IMR-90 (cell line): ENCODE results near the gene ADAMTSL1. TPM values are rescaled to one million over a fixed set of nuclear protein-coding genes. Genes with fewer than 3 reads are reported as not detected.

ENCODE experiments used
- ATAC-seq: fragments of 200-7000 bp; cut with Tn5 transposase; 2 replicates; pipeline ENCODE4 v1.9.1; 2020; ENCODE audit warnings: low read depth, mild to moderate bottlenecking, moderate library complexity
- BruUV-seq: library from RNA; stranded (reverse); fragments of 400-500 nt; replicated peaks from 2 replicates; lab custom pipeline; 2021; lab: Mats Ljungman, UMichigan
- CTCF ChIA-PET: fragments of 300-600 bp; formaldehyde crosslinking; extraction: SDS; loops from one replicate; lab custom pipeline; 2021; ENCODE audit warnings: antibody characterized with exemption; lab: Yijun Ruan, JAX
- POLR2A ChIA-PET: fragments of 300-600 bp; sonication (Branson Sonifier 250); formaldehyde crosslinking; loops from one replicate; lab custom pipeline; 2022; ENCODE audit warnings: antibody characterized with exemption; ENCODE audit not compliant: unreplicated experiment; lab: Charles Lee
- DNase-seq: peaks from one replicate; pipeline ENCODE4 v3.0.0; 2013
- H2AFZ ChIP-seq: replicated peaks from 2 replicates; pipeline ENCODE3; 2013; ENCODE audit warnings: low read length, mild to moderate bottlenecking; ENCODE audit not compliant: poor library complexity
- H2AK5ac ChIP-seq: 2 replicates; pipeline ENCODE4 v1.6.1; 2013; ENCODE audit warnings: low read depth, low read length, inconsistent platforms
- H2AK9ac ChIP-seq: replicated peaks from 2 replicates; pipeline ENCODE3; 2013; ENCODE audit warnings: mild to moderate bottlenecking, low read depth, low read length, moderate library complexity; ENCODE audit not compliant: poor library complexity
- H2BK120ac ChIP-seq: 2 replicates; pipeline ENCODE4 v1.6.1; 2013; ENCODE audit warnings: low read depth, low read length, inconsistent platforms
- H2BK15ac ChIP-seq: 3 replicates; pipeline ENCODE4 v1.6.1; 2013; ENCODE audit warnings: low read depth, low read length, inconsistent platforms
- H2BK20ac ChIP-seq: 2 replicates; pipeline ENCODE4 v1.6.1; 2013; ENCODE audit warnings: low read depth, mild to moderate bottlenecking, inconsistent platforms, low read length, moderate library complexity
- H2BK5ac ChIP-seq: 2 replicates; pipeline ENCODE4 v1.6.1; 2013; ENCODE audit warnings: mild to moderate bottlenecking, low read depth, low read length, inconsistent platforms; ENCODE audit not compliant: poor library complexity, severe bottlenecking
- H3K14ac ChIP-seq: replicated peaks from 2 replicates; pipeline ENCODE4 v1.6.1; 2013; ENCODE audit warnings: low read depth, low read length, inconsistent platforms
- H3K18ac ChIP-seq: 2 replicates; pipeline ENCODE4 v1.6.1; 2013; ENCODE audit warnings: low read depth, low read length, control low read depth
- H3K23ac ChIP-seq: 2 replicates; pipeline ENCODE4 v1.6.1; 2013; ENCODE audit warnings: low read depth, low read length, inconsistent platforms
- H3K27ac ChIP-seq: 2 replicates; pipeline ENCODE4 v1.5.1; 2013; ENCODE audit warnings: mild to moderate bottlenecking, control low read depth, low read length; ENCODE audit not compliant: insufficient read depth
- H3K27me3 ChIP-seq: 2 replicates; pipeline ENCODE4 v1.6.1; 2013; ENCODE audit warnings: low read length; ENCODE audit not compliant: control insufficient read depth, insufficient read depth
- H3K36me3 ChIP-seq: 2 replicates; pipeline ENCODE4 v1.6.1; 2013; ENCODE audit warnings: low read length, mixed read lengths; ENCODE audit not compliant: control insufficient read depth, insufficient read depth
- H3K4ac ChIP-seq: 2 replicates; pipeline ENCODE4 v1.6.1; 2013; ENCODE audit warnings: low read depth, low read length, inconsistent platforms
- H3K4me1 ChIP-seq: 2 replicates; pipeline ENCODE4 v1.6.1; 2013; ENCODE audit warnings: low read length, mixed read lengths; ENCODE audit not compliant: control insufficient read depth, insufficient read depth
- H3K4me2 ChIP-seq: 2 replicates; pipeline ENCODE4 v1.6.1; 2013; ENCODE audit warnings: low read depth, mild to moderate bottlenecking, control low read depth, low read length, moderate library complexity
- H3K4me3 ChIP-seq: 2 replicates; pipeline ENCODE4 v1.5.1; 2013; ENCODE audit warnings: low read depth, mild to moderate bottlenecking, control low read depth, low read length, moderate library complexity; ENCODE audit not compliant: insufficient read depth
- H3K56ac ChIP-seq: 2 replicates; pipeline ENCODE4 v1.6.1; 2013; ENCODE audit warnings: low read length, inconsistent platforms; ENCODE audit not compliant: insufficient read depth; ENCODE audit errors: extremely low read depth
- H3K79me1 ChIP-seq, 2 experiments: 2 replicates each; pipeline ENCODE4 v1.6.1; 2013; ENCODE audit warnings: low read length in 2 of 2, inconsistent platforms in 1 of 2, low read depth in 1 of 2
- H3K9ac ChIP-seq: 2 replicates; pipeline ENCODE4 v1.6.1; 2013; ENCODE audit warnings: low read depth, low read length, control low read depth
- H3K9me1 ChIP-seq: 2 replicates; pipeline ENCODE4 v1.6.1; 2013; ENCODE audit warnings: low read length, inconsistent platforms; ENCODE audit not compliant: insufficient read depth
- H3K9me3 ChIP-seq: 2 replicates; pipeline ENCODE4 v1.6.1; 2013; ENCODE audit warnings: low read length; ENCODE audit not compliant: control insufficient read depth, insufficient read depth
- H4K20me1 ChIP-seq: 2 replicates; pipeline ENCODE4 v1.6.1; 2013; ENCODE audit warnings: low read length, inconsistent platforms; ENCODE audit not compliant: insufficient read depth
- H4K5ac ChIP-seq: 2 replicates; pipeline ENCODE4 v1.6.1; 2013; ENCODE audit warnings: mild to moderate bottlenecking, low read depth, low read length, control low read depth
- H4K8ac ChIP-seq, 2 experiments: 2 replicates each; pipeline ENCODE4 v1.6.1; 2013; ENCODE audit warnings: low read depth in 2 of 2, low read length in 2 of 2, control low read depth in 1 of 2, inconsistent platforms in 1 of 2
- H4K91ac ChIP-seq: 2 replicates; pipeline ENCODE4 v1.6.1; 2013; ENCODE audit warnings: low read depth, low read length, inconsistent platforms; ENCODE audit not compliant: insufficient read depth
- BHLHE40 ChIP-seq: fragments of 150-350 bp; IDR thresholded peaks from 2 replicates; pipeline ENCODE4 v1.6.1; 2016; ENCODE audit warnings: mild to moderate bottlenecking, low read depth, low read length
- CEBPB ChIP-seq: IDR thresholded peaks from 2 replicates; pipeline ENCODE4 v1.6.1; 2012; ENCODE audit warnings: low read depth, low read length, improper control_type of control experiment
- CHD1 ChIP-seq: IDR thresholded peaks from 2 replicates; pipeline ENCODE4 v1.6.1; 2012; ENCODE audit warnings: low read depth, low read length, improper control_type of control experiment
- CTCF ChIP-seq: conservative IDR thresholded peaks from 2 replicates; pipeline ENCODE4 v1.5.1; 2012; ENCODE audit warnings: mild to moderate bottlenecking, low read depth, low read length, improper control_type of control experiment
- ELK1 ChIP-seq: fragments of 150-350 bp; IDR thresholded peaks from 2 replicates; pipeline ENCODE4 v1.6.1; 2016; ENCODE audit warnings: low read depth, mild to moderate bottlenecking, low read length, moderate library complexity, borderline replicate concordance
- FOS ChIP-seq: fragments of 150-350 bp; IDR thresholded peaks from 2 replicates; pipeline ENCODE4 v1.6.1; 2016; ENCODE audit warnings: low read depth, low read length
- MAFK ChIP-seq: IDR thresholded peaks from 2 replicates; pipeline ENCODE4 v1.6.1; 2012; ENCODE audit warnings: low read depth, low read length, improper control_type of control experiment
- MAZ ChIP-seq: IDR thresholded peaks from 2 replicates; pipeline ENCODE4 v1.6.1; 2012; ENCODE audit warnings: low read depth, mild to moderate bottlenecking, low read length, improper control_type of control experiment, moderate library complexity, borderline replicate concordance
- MXI1 ChIP-seq: IDR thresholded peaks from 2 replicates; pipeline ENCODE4 v1.6.1; 2012; ENCODE audit warnings: low read depth, mild to moderate bottlenecking, low read length, moderate library complexity, borderline replicate concordance
- NFE2L2 ChIP-seq: fragments of 150-350 bp; IDR thresholded peaks from 2 replicates; pipeline ENCODE4 v1.6.1; 2016; ENCODE audit warnings: low read depth, mild to moderate bottlenecking, low read length
- POLR2A ChIP-seq: IDR thresholded peaks from 2 replicates; pipeline ENCODE4 v1.6.1; 2012; ENCODE audit warnings: mild to moderate bottlenecking, low read depth, low read length
- RAD21 ChIP-seq: IDR thresholded peaks from 2 replicates; pipeline ENCODE4 v1.6.1; 2012; ENCODE audit warnings: low read length, improper control_type of control experiment
- RCOR1 ChIP-seq: IDR thresholded peaks from 2 replicates; pipeline ENCODE4 v1.6.1; 2012; ENCODE audit warnings: mild to moderate bottlenecking, low read length, improper control_type of control experiment; ENCODE audit not compliant: insufficient replicate concordance
- RFX5 ChIP-seq: IDR thresholded peaks from 2 replicates; pipeline ENCODE4 v1.8.0; 2012; ENCODE audit warnings: low read depth, mild to moderate bottlenecking, low read length, moderate library complexity
- SMC3 ChIP-seq: fragments of 150-350 bp; IDR thresholded peaks from 2 replicates; pipeline ENCODE4 v1.6.1; 2016; ENCODE audit warnings: low read depth, mild to moderate bottlenecking, antibody characterized with exemption, low read length, moderate library complexity
- USF2 ChIP-seq: fragments of 150-350 bp; IDR thresholded peaks from 2 replicates; pipeline ENCODE4 v1.6.1; 2017; ENCODE audit warnings: mild to moderate bottlenecking, antibody characterized with exemption, low read length, low read depth
- WGBS, 2 experiments: methylation state at CpG; one replicate each; pipeline versions ENCODE4 v1.1.5 to v1.1.7; 2013; ENCODE audit warnings: missing lambda C conversion rate in 2 of 2; ENCODE audit not compliant: insufficient read length in 1 of 2; ENCODE audit errors: extremely low coverage in 2 of 2; 5-methylcytosine and 5-hydroxymethylcytosine counted together
- dilution Hi-C: fragments of 300-500 bp; cut with HindIII; formaldehyde crosslinking; loops from one replicate; pipeline ENCODE4 v1.14.3; 2018; ENCODE audit warnings: low sequenced_read_pairs; ENCODE audit not compliant: unreplicated experiment
- in situ Hi-C: fragments of 300-500 bp; cut with MboI; formaldehyde crosslinking; loops from 3 replicates; pipeline ENCODE4 v1.14.3; 2019; ENCODE audit warnings: low sequenced_read_pairs, inconsistent platforms, mixed read lengths
- intact Hi-C: fragments of 100-400 bp; cut with micrococcal nuclease; formaldehyde crosslinking; loops from 2 replicates; pipeline ENCODE4 v1.10.0; 2022
- polyA plus RNA-seq, 3 experiments: library from polyadenylated mRNA; depleted of rRNA; stranded (reverse); fragments of >200 nt; gene quantifications; 2 replicates each; pipeline ENCODE4 v1.2.3, GENCODE V29; 2012; ENCODE audit warnings: low replicate concordance in 1 of 3
- total RNA-seq: library from RNA; depleted of rRNA; stranded (reverse); fragments of >200 nt; gene quantifications from 2 replicates; pipeline ENCODE4 v1.2.3, GENCODE V29; 2012

Gene ADAMTSL1
- total and polyA plus RNA-seq, 2 of the 4 experiments (the other 2 are of a cell fraction), result 38.2 to 62.2 TPM

- in situ Hi-C loops, result no loop called here
Observed at GRCh38 chr9:18718393-18718792, 244.4 kb downstream of the ADAMTSL1 start.

More at GRCh38 chr9:18718393-18718792, 244.4 kb downstream of the ADAMTSL1 start:
- Histone ChIP-seq H3K23ac (no peak overlapping the region), H4K20me1 (no peaks in the 10 kb centered on the region), H3K56ac (no peak overlapping the region), H4K5ac (no peak overlapping the region), H2AFZ (no peak overlapping the region), H4K91ac (no peak overlapping the region), H2AK9ac (no peak overlapping the region), H3K27ac (no peak overlapping the region), H3K9me3 (no peaks in the 10 kb centered on the region), H3K4ac (no peak overlapping the region), H2BK120ac (no peak overlapping the region), H2BK15ac (no peak overlapping the region), H3K18ac (no peak overlapping the region), H3K36me3 (no peaks in the 10 kb centered on the region), H2AK5ac (no peak overlapping the region), H3K14ac (no peak overlapping the region), H3K79me1 (no peaks in the 10 kb centered on the region), H2BK20ac (no peak overlapping the region), H3K9me1 (no peaks in the 10 kb centered on the region), H3K4me1 (no peaks in the 10 kb centered on the region), H3K4me3 (no peak overlapping the region), H4K8ac (no peak overlapping the region), H2BK5ac (no peak overlapping the region), H3K27me3 (no peaks in the 10 kb centered on the region), H3K9ac (no peak overlapping the region), H3K4me2 (no peak overlapping the region)
- ATAC-seq, result no peak
- intact Hi-C loops, result no loop called here
- dilution Hi-C loops, result no loop called here
- CTCF ChIA-PET, result interaction anchor here (1.1 kb wide), 1 partner anchor 15 kb away, joined by 3 read pairs; no protein-coding TSS in a partner anchor
- no peak for DNase-seq
- POLR2A ChIA-PET, result no interaction called here
- 89% methylated on average over 4 of the region's 12 CpGs; no CpG with 5 or more reads in 1 of the 2 experiments for WGBS, 2 experiments
- TF ChIP-seq CEBPB (no peak), CTCF (no peak), MAFK (no peak), USF2 (no peak), FOS (no peak), POLR2A (no peak), MAZ (no peak), RCOR1 (no peak), CHD1 (no peak), ELK1 (no peak), NFE2L2 (no peak), SMC3 (no peak), MXI1 (no peak), RFX5 (no peak), BHLHE40 (no peak), RAD21 (no peak)
- no TSS peak for BruUV-seq
